IMR-90 (cell line): ENCODE results near the gene PTEN. TPM values are rescaled to one million over a fixed set of nuclear protein-coding genes. Genes with fewer than 3 reads are reported as not detected.

Source experiments
- ATAC-seq: fragments of 200-7000 bp; cut with Tn5 transposase; 2 replicates; pipeline ENCODE4 v1.9.1; 2020; ENCODE audit warnings: low read depth, mild to moderate bottlenecking, moderate library complexity
- BruUV-seq: library from RNA; stranded (reverse); fragments of 400-500 nt; replicated peaks from 2 replicates; lab custom pipeline; 2021; lab: Mats Ljungman, UMichigan
- CTCF ChIA-PET: fragments of 300-600 bp; formaldehyde crosslinking; extraction: SDS; loops from one replicate; lab custom pipeline; 2021; ENCODE audit warnings: antibody characterized with exemption; lab: Yijun Ruan, JAX
- POLR2A ChIA-PET: fragments of 300-600 bp; sonication (Branson Sonifier 250); formaldehyde crosslinking; loops from one replicate; lab custom pipeline; 2022; ENCODE audit warnings: antibody characterized with exemption; ENCODE audit not compliant: unreplicated experiment; lab: Charles Lee
- DNase-seq: peaks from one replicate; pipeline ENCODE4 v3.0.0; 2013
- H2AFZ ChIP-seq: replicated peaks from 2 replicates; pipeline ENCODE3; 2013; ENCODE audit warnings: low read length, mild to moderate bottlenecking; ENCODE audit not compliant: poor library complexity
- H2AK5ac ChIP-seq: 2 replicates; pipeline ENCODE4 v1.6.1; 2013; ENCODE audit warnings: low read depth, low read length, inconsistent platforms
- H2AK9ac ChIP-seq: replicated peaks from 2 replicates; pipeline ENCODE3; 2013; ENCODE audit warnings: mild to moderate bottlenecking, low read depth, low read length, moderate library complexity; ENCODE audit not compliant: poor library complexity
- H2BK120ac ChIP-seq: 2 replicates; pipeline ENCODE4 v1.6.1; 2013; ENCODE audit warnings: low read depth, low read length, inconsistent platforms
- H2BK15ac ChIP-seq: 3 replicates; pipeline ENCODE4 v1.6.1; 2013; ENCODE audit warnings: low read depth, low read length, inconsistent platforms
- H2BK20ac ChIP-seq: 2 replicates; pipeline ENCODE4 v1.6.1; 2013; ENCODE audit warnings: low read depth, mild to moderate bottlenecking, inconsistent platforms, low read length, moderate library complexity
- H2BK5ac ChIP-seq: 2 replicates; pipeline ENCODE4 v1.6.1; 2013; ENCODE audit warnings: mild to moderate bottlenecking, low read depth, low read length, inconsistent platforms; ENCODE audit not compliant: poor library complexity, severe bottlenecking
- H3K14ac ChIP-seq: replicated peaks from 2 replicates; pipeline ENCODE4 v1.6.1; 2013; ENCODE audit warnings: low read depth, low read length, inconsistent platforms
- H3K18ac ChIP-seq: 2 replicates; pipeline ENCODE4 v1.6.1; 2013; ENCODE audit warnings: low read depth, low read length, control low read depth
- H3K23ac ChIP-seq: 2 replicates; pipeline ENCODE4 v1.6.1; 2013; ENCODE audit warnings: low read depth, low read length, inconsistent platforms
- H3K27ac ChIP-seq: 2 replicates; pipeline ENCODE4 v1.5.1; 2013; ENCODE audit warnings: mild to moderate bottlenecking, control low read depth, low read length; ENCODE audit not compliant: insufficient read depth
- H3K27me3 ChIP-seq: 2 replicates; pipeline ENCODE4 v1.6.1; 2013; ENCODE audit warnings: low read length; ENCODE audit not compliant: control insufficient read depth, insufficient read depth
- H3K36me3 ChIP-seq: 2 replicates; pipeline ENCODE4 v1.6.1; 2013; ENCODE audit warnings: low read length, mixed read lengths; ENCODE audit not compliant: control insufficient read depth, insufficient read depth
- H3K4ac ChIP-seq: 2 replicates; pipeline ENCODE4 v1.6.1; 2013; ENCODE audit warnings: low read depth, low read length, inconsistent platforms
- H3K4me1 ChIP-seq: 2 replicates; pipeline ENCODE4 v1.6.1; 2013; ENCODE audit warnings: low read length, mixed read lengths; ENCODE audit not compliant: control insufficient read depth, insufficient read depth
- H3K4me2 ChIP-seq: 2 replicates; pipeline ENCODE4 v1.6.1; 2013; ENCODE audit warnings: low read depth, mild to moderate bottlenecking, control low read depth, low read length, moderate library complexity
- H3K4me3 ChIP-seq: 2 replicates; pipeline ENCODE4 v1.5.1; 2013; ENCODE audit warnings: low read depth, mild to moderate bottlenecking, control low read depth, low read length, moderate library complexity; ENCODE audit not compliant: insufficient read depth
- H3K56ac ChIP-seq: 2 replicates; pipeline ENCODE4 v1.6.1; 2013; ENCODE audit warnings: low read length, inconsistent platforms; ENCODE audit not compliant: insufficient read depth; ENCODE audit errors: extremely low read depth
- H3K79me1 ChIP-seq, 2 experiments: 2 replicates each; pipeline ENCODE4 v1.6.1; 2013; ENCODE audit warnings: low read length in 2 of 2, inconsistent platforms in 1 of 2, low read depth in 1 of 2
- H3K9ac ChIP-seq: 2 replicates; pipeline ENCODE4 v1.6.1; 2013; ENCODE audit warnings: low read depth, low read length, control low read depth
- H3K9me1 ChIP-seq: 2 replicates; pipeline ENCODE4 v1.6.1; 2013; ENCODE audit warnings: low read length, inconsistent platforms; ENCODE audit not compliant: insufficient read depth
- H3K9me3 ChIP-seq: 2 replicates; pipeline ENCODE4 v1.6.1; 2013; ENCODE audit warnings: low read length; ENCODE audit not compliant: control insufficient read depth, insufficient read depth
- H4K20me1 ChIP-seq: 2 replicates; pipeline ENCODE4 v1.6.1; 2013; ENCODE audit warnings: low read length, inconsistent platforms; ENCODE audit not compliant: insufficient read depth
- H4K5ac ChIP-seq: 2 replicates; pipeline ENCODE4 v1.6.1; 2013; ENCODE audit warnings: mild to moderate bottlenecking, low read depth, low read length, control low read depth
- H4K8ac ChIP-seq, 2 experiments: 2 replicates each; pipeline ENCODE4 v1.6.1; 2013; ENCODE audit warnings: low read depth in 2 of 2, low read length in 2 of 2, control low read depth in 1 of 2, inconsistent platforms in 1 of 2
- H4K91ac ChIP-seq: 2 replicates; pipeline ENCODE4 v1.6.1; 2013; ENCODE audit warnings: low read depth, low read length, inconsistent platforms; ENCODE audit not compliant: insufficient read depth
- BHLHE40 ChIP-seq: fragments of 150-350 bp; IDR thresholded peaks from 2 replicates; pipeline ENCODE4 v1.6.1; 2016; ENCODE audit warnings: mild to moderate bottlenecking, low read depth, low read length
- CEBPB ChIP-seq: IDR thresholded peaks from 2 replicates; pipeline ENCODE4 v1.6.1; 2012; ENCODE audit warnings: low read depth, low read length, improper control_type of control experiment
- CHD1 ChIP-seq: IDR thresholded peaks from 2 replicates; pipeline ENCODE4 v1.6.1; 2012; ENCODE audit warnings: low read depth, low read length, improper control_type of control experiment
- FOS ChIP-seq: fragments of 150-350 bp; IDR thresholded peaks from 2 replicates; pipeline ENCODE4 v1.6.1; 2016; ENCODE audit warnings: low read depth, low read length
- MAFK ChIP-seq: IDR thresholded peaks from 2 replicates; pipeline ENCODE4 v1.6.1; 2012; ENCODE audit warnings: low read depth, low read length, improper control_type of control experiment
- MAZ ChIP-seq: IDR thresholded peaks from 2 replicates; pipeline ENCODE4 v1.6.1; 2012; ENCODE audit warnings: low read depth, mild to moderate bottlenecking, low read length, improper control_type of control experiment, moderate library complexity, borderline replicate concordance
- MXI1 ChIP-seq: IDR thresholded peaks from 2 replicates; pipeline ENCODE4 v1.6.1; 2012; ENCODE audit warnings: low read depth, mild to moderate bottlenecking, low read length, moderate library complexity, borderline replicate concordance
- NFE2L2 ChIP-seq: fragments of 150-350 bp; IDR thresholded peaks from 2 replicates; pipeline ENCODE4 v1.6.1; 2016; ENCODE audit warnings: low read depth, mild to moderate bottlenecking, low read length
- POLR2A ChIP-seq: IDR thresholded peaks from 2 replicates; pipeline ENCODE4 v1.6.1; 2012; ENCODE audit warnings: mild to moderate bottlenecking, low read depth, low read length
- RAD21 ChIP-seq: IDR thresholded peaks from 2 replicates; pipeline ENCODE4 v1.6.1; 2012; ENCODE audit warnings: low read length, improper control_type of control experiment
- RCOR1 ChIP-seq: IDR thresholded peaks from 2 replicates; pipeline ENCODE4 v1.6.1; 2012; ENCODE audit warnings: mild to moderate bottlenecking, low read length, improper control_type of control experiment; ENCODE audit not compliant: insufficient replicate concordance
- RFX5 ChIP-seq: IDR thresholded peaks from 2 replicates; pipeline ENCODE4 v1.8.0; 2012; ENCODE audit warnings: low read depth, mild to moderate bottlenecking, low read length, moderate library complexity
- SMC3 ChIP-seq: fragments of 150-350 bp; IDR thresholded peaks from 2 replicates; pipeline ENCODE4 v1.6.1; 2016; ENCODE audit warnings: low read depth, mild to moderate bottlenecking, antibody characterized with exemption, low read length, moderate library complexity
- dilution Hi-C: fragments of 300-500 bp; cut with HindIII; formaldehyde crosslinking; loops from one replicate; pipeline ENCODE4 v1.14.3; 2018; ENCODE audit warnings: low sequenced_read_pairs; ENCODE audit not compliant: unreplicated experiment
- in situ Hi-C: fragments of 300-500 bp; cut with MboI; formaldehyde crosslinking; loops from 3 replicates; pipeline ENCODE4 v1.14.3; 2019; ENCODE audit warnings: low sequenced_read_pairs, inconsistent platforms, mixed read lengths
- intact Hi-C: fragments of 100-400 bp; cut with micrococcal nuclease; formaldehyde crosslinking; loops from 2 replicates; pipeline ENCODE4 v1.10.0; 2022
- polyA plus RNA-seq, 3 experiments: library from polyadenylated mRNA; depleted of rRNA; stranded (reverse); fragments of >200 nt; gene quantifications; 2 replicates each; pipeline ENCODE4 v1.2.3, GENCODE V29; 2012; ENCODE audit warnings: low replicate concordance in 1 of 3
- total RNA-seq: library from RNA; depleted of rRNA; stranded (reverse); fragments of >200 nt; gene quantifications from 2 replicates; pipeline ENCODE4 v1.2.3, GENCODE V29; 2012
- TF ChIP-seq, protein P1 (sequence below): fragments of 150-350 bp; IDR thresholded peaks from 2 replicates; pipeline ENCODE4 v1.6.1; 2017; ENCODE audit warnings: mild to moderate bottlenecking, antibody characterized with exemption, low read length, low read depth
- TF ChIP-seq, protein P2 (sequence below): conservative IDR thresholded peaks from 2 replicates; pipeline ENCODE4 v1.5.1; 2012; ENCODE audit warnings: mild to moderate bottlenecking, low read depth, low read length, improper control_type of control experiment
- TF ChIP-seq, protein P3 (sequence below): fragments of 150-350 bp; IDR thresholded peaks from 2 replicates; pipeline ENCODE4 v1.6.1; 2016; ENCODE audit warnings: low read depth, mild to moderate bottlenecking, low read length, moderate library complexity, borderline replicate concordance

Gene PTEN
- total and polyA plus RNA-seq, 2 of the 4 experiments (the other 2 are of a cell fraction) = 12.0 to 38.9 TPM

DNA sequence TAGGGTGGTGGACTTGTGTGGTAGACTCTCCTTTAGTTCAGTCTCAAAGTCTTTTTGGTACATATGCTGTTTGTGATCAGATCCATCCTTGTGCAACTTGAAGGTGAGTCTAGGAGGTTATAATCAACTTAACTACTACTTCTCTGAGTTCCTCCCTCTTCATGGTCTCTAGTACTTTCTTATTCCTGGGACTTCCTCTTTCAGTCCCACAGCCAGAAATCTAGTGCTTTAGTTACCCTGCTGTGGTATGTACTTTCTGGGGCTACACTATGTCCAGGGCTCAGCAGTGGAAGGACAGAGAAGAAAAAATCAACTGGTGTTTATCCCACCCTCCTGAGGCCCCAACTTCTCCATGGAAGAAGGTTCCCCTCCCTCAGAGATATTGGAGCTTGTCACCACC is 26.0 kb upstream of the PTEN start:
- no peak overlapping the region for H2BK15ac ChIP-seq
- dilution Hi-C loops (no loop called here), intact Hi-C loops (no loop called here), in situ Hi-C loops (no loop called here)
- H3K27ac ChIP-seq = no peak overlapping the region
- H3K36me3 ChIP-seq = no peaks in the 10 kb centered on the region
- ChIA-PET POLR2A (no interaction called here), CTCF (no interaction called here)
- no peaks in the 10 kb centered on the region for H3K27me3 ChIP-seq
- peaks cover 2% of the 10 kb centered on the region; the same call in 1 of the 2 replicates for H3K4me1 ChIP-seq
- H3K4ac ChIP-seq = no peak overlapping the region
- TF ChIP-seq POLR2A (no peak), SMC3 (no peak), RAD21 (no peak), CHD1 (no peak), NFE2L2 (no peak), FOS (no peak), RFX5 (no peak), MAFK (no peak), MXI1 (no peak), CEBPB (no peak), MAZ (no peak), RCOR1 (no peak), BHLHE40 (no peak)
- TF ChIP-seq, protein P1, sequence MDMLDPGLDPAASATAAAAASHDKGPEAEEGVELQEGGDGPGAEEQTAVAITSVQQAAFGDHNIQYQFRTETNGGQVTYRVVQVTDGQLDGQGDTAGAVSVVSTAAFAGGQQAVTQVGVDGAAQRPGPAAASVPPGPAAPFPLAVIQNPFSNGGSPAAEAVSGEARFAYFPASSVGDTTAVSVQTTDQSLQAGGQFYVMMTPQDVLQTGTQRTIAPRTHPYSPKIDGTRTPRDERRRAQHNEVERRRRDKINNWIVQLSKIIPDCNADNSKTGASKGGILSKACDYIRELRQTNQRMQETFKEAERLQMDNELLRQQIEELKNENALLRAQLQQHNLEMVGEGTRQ = no peak
- TF ChIP-seq, protein P2, sequence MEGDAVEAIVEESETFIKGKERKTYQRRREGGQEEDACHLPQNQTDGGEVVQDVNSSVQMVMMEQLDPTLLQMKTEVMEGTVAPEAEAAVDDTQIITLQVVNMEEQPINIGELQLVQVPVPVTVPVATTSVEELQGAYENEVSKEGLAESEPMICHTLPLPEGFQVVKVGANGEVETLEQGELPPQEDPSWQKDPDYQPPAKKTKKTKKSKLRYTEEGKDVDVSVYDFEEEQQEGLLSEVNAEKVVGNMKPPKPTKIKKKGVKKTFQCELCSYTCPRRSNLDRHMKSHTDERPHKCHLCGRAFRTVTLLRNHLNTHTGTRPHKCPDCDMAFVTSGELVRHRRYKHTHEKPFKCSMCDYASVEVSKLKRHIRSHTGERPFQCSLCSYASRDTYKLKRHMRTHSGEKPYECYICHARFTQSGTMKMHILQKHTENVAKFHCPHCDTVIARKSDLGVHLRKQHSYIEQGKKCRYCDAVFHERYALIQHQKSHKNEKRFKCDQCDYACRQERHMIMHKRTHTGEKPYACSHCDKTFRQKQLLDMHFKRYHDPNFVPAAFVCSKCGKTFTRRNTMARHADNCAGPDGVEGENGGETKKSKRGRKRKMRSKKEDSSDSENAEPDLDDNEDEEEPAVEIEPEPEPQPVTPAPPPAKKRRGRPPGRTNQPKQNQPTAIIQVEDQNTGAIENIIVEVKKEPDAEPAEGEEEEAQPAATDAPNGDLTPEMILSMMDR = no peak
- TF ChIP-seq, protein P3, sequence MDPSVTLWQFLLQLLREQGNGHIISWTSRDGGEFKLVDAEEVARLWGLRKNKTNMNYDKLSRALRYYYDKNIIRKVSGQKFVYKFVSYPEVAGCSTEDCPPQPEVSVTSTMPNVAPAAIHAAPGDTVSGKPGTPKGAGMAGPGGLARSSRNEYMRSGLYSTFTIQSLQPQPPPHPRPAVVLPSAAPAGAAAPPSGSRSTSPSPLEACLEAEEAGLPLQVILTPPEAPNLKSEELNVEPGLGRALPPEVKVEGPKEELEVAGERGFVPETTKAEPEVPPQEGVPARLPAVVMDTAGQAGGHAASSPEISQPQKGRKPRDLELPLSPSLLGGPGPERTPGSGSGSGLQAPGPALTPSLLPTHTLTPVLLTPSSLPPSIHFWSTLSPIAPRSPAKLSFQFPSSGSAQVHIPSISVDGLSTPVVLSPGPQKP = no peak
- no peak overlapping the region for H2BK20ac ChIP-seq
- no peak overlapping the region for H2AK9ac ChIP-seq
- ATAC-seq (no peak), DNase-seq (no peak)
- H3K9me1 ChIP-seq = peaks cover 2% of the 10 kb centered on the region; the same call in 1 of the 2 replicates
- H3K9ac ChIP-seq = no peak overlapping the region
- no peak overlapping the region for H2AK5ac ChIP-seq
- H2AFZ ChIP-seq = no peak overlapping the region
- H3K79me1 ChIP-seq = no peaks in the 10 kb centered on the region
- H4K20me1 ChIP-seq = no peaks in the 10 kb centered on the region
- no TSS peak for BruUV-seq
- H3K14ac ChIP-seq = no peak overlapping the region
- H3K18ac ChIP-seq = no peak overlapping the region
- no peak overlapping the region for H4K5ac ChIP-seq
- no peak overlapping the region for H3K23ac ChIP-seq
- no peak overlapping the region for H3K4me2 ChIP-seq
- no peaks in the 10 kb centered on the region for H3K9me3 ChIP-seq
- H3K56ac ChIP-seq = no peak overlapping the region
- H4K8ac ChIP-seq = no peak overlapping the region
- no peak overlapping the region for H3K4me3 ChIP-seq
- H4K91ac ChIP-seq = no peak overlapping the region
- no peak overlapping the region for H2BK5ac ChIP-seq
- no peak overlapping the region for H2BK120ac ChIP-seq
